GM21723 (cell line): Measurements from ENCODE around the gene STARD3.

Experiments used
- ATAC-seq: cut with Tn5 transposase; IDR thresholded peaks from one replicate; pipeline ENCODE4 v1.9.1; 2021; ENCODE audit warnings: mild to moderate bottlenecking, moderate library complexity; ENCODE audit not compliant: unreplicated experiment

The STARD3 gene

DNA sequence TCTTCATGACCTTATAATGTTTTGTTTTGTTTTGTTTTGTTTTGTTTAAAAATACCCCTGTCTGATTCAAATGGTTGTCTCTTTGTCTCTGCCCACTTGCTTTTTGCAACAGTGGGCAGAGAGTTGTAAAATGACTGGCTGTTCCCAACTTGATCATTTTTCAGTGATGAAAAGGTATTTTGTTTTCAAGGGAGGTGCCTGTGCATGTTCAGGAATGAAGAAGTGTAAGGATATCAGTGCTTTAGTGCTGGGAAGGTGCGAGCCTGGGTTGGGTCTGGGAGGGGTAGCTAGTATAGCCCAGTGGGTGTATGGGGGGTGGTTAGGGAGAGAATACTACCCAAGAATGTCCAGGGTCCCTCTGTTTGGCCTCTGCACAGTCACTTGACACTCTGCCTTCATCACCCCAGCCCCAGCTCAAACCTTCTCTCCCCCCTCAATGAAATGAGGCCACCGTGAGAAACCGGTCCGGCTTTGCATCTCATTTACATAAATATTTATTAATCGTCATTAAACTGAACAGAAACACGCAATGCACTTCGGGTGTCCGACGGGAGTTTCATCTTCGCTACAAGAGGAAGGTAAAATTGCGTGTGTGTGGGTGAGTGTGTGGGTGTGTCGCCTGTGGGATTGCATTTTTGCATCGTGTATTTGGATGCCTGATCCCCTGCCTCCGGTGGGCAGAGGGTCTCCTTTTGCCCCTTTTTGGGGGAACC, 33.5 kb upstream of the STARD3 start:
- no peak for ATAC-seq

DNA sequence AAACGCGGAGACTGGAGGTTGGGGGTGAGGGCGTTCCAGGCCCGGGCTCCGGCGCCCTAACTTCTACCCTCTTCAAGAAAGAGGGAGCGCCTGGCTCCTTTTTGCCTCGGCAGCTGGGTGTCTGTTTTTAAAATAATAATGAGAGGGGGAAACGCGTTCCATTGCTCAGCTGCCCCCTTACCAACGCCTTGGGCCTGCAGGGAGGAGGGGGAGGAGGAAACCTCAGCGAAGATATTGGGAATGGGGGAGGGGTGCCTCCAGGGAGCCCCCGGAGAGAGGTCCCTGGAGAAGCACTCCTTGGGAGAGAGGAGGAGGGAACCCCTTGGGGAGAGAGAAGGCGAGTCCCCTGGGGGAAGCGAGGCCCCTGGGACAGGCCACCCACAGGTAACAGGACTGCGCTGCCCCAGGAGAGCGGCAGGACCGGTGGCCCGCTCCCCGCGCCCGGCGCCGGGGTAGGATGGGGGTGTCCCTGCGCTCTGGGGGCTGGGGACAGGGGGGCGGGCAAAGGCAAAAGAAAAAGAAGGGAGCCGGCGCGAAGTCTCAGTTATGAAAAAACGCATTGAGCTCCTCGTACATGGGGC, 31.9 kb upstream of the STARD3 start:
- no peak for ATAC-seq

DNA sequence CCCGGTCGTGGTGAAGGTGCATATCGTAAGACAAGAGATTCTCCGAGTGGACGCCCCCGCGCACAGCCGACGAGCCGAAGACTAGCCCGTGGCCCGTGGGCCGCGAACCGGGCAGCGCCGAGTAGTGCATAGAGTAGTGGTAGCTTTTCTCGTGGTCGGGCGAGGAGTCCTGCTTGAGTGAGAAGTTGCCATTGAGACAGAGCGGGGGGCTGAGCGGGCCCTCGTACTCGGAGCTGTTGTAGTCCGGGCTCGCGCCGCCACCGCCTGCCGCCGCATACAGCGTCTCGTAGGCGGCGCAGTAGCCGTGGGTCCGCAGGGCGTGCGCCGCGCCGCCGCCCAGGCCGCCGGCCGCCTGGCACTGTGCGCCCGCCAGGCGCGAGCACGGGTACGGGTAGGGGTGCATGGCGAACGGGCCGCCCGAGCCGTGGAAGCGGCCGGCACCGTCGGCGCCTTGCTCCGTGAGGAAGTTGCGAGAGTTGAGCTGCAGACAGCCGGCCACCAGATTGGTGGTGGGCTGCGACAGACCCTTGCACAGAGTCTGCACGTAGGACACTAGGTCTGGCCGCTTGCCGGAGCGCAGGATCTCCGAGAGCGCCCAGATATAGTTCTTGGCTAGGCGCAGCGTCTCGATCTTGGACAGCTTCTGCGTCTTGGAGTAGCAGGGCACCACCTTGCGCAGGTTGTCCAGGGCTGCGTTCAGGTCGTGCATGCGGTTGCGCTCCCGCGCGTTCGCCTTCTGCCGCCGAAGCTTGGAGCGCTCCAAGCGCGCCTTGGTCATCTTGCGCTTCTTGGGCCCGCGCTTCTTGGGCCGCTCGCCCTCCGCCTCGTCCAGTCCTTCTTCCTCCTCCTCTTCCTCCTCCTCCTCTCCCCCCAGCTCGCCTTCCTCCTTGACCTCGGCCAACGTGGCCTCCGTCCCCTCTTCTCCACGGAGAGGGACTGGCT, 31.2 kb upstream of the STARD3 start:
- ATAC-seq: no peak

DNA sequence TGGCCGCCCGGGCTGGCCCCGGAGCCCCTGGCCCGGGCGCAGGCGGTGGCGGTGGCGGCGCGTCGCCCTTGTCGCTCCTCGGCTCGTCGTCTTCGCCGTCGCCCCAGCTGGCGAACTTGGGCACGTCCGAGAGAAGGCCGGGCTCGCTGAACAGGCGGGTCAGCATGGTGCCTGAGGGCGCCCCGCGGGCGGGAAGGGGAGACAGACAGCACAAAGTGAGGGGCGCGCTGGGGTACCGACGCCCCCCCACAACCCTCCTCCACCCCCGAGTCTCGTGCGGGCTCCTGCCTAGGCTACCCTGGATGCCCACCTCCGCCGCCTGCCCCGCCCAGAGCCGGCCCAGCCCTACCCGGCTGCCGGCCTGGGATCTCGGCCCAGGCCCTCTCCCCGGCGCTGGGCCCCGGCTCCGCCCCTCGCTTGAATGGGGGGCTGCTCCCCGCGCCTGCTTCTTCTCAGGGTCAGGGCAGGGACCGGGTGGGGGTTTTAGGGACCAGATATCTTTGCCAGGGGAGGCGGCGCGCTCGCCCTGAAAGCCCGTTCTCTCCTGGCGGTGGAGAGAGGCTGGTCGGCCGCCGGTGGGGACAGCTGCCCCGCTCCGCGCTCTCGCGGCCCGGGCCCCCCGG, 30.4 kb upstream of the STARD3 start:
- ATAC-seq: no peak

DNA sequence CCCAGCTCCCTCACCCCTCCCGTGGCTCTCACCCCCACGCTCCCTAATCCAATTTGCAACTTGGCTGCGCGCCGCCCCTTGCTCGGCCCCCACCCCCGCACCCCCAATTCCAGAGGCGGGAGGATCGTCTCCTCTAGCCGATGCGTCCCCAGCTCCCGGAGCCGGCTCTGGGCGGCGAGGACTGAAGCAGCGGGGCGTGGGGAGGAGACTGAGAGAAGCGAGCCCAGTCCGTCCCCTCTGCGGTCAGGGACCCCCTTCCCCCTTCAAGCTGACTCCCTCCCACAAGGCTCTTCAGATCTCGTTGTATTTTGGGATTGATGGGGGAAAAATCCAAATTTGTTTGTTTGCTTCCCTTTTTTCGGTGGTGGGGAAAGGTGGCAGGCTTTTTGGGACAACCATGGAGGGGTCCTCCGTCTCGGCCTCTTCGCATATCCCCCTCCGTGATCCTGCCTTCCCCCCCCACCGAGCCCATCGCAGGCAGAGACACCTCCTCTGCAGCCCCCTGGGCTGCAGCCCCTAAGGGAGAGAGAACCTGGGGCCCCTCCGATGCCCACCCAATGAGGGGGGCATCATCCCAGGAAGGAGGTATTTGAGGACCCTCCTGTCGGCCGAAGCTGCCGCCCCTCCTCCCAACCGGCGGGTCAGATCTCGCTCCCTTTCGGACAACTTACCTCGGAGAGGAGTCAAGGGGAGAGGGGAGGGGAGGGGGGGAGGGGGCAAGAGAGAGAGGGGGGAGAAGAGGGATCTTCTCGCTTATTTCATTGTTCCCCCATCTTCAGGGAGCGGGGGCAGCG, 29.7 kb upstream of the STARD3 start:
- no peak for ATAC-seq

DNA sequence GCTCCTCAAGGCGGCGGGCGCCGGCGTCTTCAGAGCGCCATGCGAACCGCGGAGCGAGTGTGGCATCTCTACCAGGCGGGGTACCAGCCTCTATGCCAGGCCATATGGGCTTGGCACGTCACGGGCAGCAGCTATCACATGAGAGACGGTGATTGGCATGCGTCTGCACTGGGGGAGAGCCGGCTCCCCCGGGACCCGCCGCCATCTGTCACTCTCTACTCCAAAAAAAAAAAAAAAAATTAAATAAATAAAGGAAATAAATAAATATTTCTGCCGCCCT, 29.2 kb upstream of the STARD3 start, which contains the start of gene NEUROD2:
Gene NEUROD2, minus strand, starts transcription at position 70 of the 280 bp plus-strand sequence. CDS start 1,321 bp downstream, outside the sequence.
- ATAC-seq: no peak

- no peak for ATAC-seq
Observed at GRCh38 chr17:39608142-39608981, 28.6 kb upstream of the STARD3 start.

DNA sequence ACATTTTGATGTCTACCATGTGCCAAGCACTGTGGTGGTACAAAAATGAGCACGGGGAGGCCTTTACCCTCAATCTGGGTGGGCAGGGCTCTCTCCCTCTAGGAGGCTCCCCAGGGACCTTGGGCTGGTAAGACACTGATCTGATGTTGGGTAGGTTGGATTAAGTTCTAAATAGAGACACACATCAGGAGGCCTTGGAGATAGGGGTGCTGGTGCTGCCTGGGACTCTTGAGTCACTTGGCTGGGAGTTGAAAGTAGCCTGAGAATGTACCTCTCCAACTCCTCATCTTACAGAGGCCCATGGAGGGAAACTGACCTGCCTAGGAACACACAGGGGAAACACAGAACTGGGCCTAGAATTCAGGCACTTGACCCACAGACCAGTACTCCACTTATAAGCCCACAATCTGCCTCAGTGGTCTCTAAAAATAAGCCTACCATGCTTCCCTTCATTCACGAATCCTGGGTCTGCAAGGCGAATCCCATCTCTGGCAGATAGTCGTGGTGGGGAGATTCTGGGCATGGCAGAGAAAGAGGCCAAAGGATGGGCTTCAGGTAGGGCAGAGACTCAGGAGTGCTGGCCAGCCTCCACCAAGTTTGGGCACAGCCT, 27.4 kb upstream of the STARD3 start:
- ATAC-seq: no peak

GRCh38 chr17:39611401-39612112, 25.4 kb upstream of the STARD3 start:
- no peak for ATAC-seq

DNA sequence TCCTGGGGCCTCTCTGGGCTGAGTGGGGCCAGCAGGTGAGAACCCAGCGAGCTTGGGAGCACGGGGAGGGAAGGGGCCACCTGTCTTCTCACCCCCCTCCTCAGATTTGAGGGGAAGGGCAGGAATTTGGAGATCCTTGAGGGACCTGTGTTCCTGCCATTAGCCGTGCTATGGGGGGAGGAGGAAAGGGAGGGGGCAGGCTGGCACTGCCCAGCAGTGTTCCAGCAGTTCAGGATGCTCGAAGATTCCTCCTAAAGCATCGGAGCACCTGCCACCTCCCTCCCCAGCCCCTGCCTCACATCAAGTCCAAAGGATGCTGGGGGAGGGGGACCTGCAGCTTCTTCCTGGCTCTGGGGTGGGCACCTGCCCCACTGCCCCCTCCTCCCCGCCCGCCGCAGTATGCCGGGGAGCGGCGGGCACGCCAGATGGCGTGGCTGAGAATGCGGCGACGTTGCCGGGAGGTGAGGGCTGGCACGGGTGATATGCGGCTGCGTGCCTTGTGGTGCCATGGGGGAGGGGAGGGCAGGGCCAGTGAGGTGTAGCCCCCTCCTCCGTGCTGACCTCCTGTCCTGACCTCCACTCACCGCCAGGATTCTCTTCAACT, 24.6 kb upstream of the STARD3 start:
- no peak for ATAC-seq

- ATAC-seq: no peak
Observed at GRCh38 chr17:39612935-39613464, 23.9 kb upstream of the STARD3 start.

- no peak for ATAC-seq
Observed at GRCh38 chr17:39614545-39615157, 22.3 kb upstream of the STARD3 start.

DNA sequence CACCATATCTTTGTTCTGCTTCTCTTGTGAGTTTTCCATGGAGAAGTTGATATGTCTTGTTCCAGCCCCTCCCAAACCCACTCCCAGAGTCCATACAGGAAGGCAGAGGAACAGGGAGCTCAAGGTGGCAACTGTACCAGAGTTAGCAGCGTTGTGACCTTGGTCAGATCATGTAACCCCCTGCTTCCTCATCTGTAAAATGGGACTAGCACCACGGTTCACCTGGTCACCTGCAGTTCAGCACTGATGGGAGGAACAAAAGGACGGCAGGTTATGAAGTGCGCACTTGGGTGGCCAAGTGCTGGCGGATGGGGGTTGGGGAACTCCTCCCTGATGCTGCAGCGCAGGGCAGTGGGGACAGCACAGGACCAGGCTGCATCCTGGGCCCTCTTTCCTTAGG, 21.5 kb upstream of the STARD3 start:
- no peak for ATAC-seq

GRCh38 chr17:39617100-39617445, 19.9 kb upstream of the STARD3 start:
- ATAC-seq: no peak

DNA sequence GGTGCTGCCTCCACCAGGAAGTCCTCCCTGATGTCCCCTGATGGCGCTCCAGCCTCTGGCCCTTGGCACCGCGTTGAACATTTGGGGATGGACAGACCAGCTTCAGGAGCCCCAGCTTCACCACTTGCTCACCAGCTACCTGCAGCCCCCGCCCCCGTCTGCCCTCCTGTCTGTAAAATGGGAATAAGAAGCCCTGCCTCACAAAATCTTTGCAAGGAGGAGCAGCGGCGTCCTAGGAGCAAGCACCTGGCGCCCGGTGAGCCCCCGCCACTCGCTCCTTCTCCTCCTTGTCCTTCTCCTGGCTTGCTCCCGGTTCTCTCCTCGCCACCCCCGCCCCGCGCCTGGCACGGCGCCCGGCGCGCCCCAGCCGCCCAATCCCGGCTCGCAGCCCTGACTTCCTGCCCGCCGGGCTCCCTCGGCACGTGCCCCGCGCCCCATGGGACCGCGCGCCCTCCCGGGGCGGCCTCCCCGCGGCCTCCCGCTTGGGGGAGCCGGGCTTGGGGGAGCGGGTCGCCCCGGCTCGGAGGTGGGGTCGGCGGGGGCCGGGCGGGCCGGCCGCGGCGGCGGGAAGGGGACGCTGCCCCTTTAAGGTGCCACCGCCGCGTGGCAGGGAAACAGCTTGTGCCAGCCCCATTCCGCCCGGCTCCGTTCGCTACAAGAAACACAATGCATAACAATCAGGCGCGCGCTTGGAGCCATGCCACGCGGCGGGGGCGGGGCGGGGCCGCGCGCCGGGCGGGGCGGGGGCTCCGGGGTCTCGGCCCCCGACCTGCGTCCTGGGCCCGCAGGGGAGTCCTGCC, 19.3 kb upstream of the STARD3 start:
- ATAC-seq: no peak

- ATAC-seq: no peak
Observed at GRCh38 chr17:39618246-39618913, 18.6 kb upstream of the STARD3 start.
